Activated CD8-positive, alpha-beta memory T cell treated with anti-CD3 and anti-CD28 coated beads for 4 hours (primary cell): Measurements from ENCODE around the gene STK11.

Source experiments
- DNase-seq, 2 donors: peaks; one replicate each; pipeline ENCODE4 v3.0.0-alpha.2; 2020; ENCODE audit warnings: low read depth in 2 of 2

Gene STK11

DNA sequence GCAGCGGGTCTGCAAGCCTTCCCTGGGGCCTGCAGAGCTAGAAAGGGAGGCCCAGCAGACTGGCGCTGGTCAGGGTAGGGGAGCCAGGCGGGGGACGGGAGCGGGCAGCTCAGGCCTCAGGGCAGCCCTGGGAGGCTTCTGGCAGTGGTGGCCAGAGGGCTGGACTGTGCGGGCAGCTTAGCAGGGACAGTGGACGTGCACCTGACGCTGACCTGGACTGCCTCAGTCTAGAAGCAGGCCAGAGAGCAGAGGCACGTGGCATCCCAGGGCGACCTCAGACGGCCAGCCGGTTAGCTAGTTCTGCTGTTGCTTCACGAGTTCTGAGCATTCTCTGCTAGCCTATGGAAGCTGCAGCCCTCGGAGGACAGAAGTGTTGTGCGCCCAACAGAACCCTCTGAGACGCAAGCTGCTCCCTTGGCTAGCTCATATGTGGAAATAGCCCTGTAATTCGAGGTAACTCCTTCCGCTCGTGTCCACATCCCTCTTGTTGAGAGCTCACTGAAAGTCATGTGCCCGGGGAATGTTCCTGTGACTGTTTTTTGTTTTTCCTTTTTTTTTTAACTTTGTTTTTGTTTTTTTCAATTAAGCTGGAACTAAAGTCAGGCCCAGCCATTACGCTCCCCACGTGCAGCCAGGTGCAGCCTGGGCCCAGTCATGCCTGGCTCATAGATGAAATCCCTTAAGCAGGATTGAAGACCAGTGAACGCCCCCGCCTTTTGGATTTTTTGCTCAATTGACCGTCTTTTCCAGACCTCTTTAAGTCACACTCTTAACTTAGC lies 67.9 kb downstream of the STK11 start:
- DNase-seq = no peak

DNA sequence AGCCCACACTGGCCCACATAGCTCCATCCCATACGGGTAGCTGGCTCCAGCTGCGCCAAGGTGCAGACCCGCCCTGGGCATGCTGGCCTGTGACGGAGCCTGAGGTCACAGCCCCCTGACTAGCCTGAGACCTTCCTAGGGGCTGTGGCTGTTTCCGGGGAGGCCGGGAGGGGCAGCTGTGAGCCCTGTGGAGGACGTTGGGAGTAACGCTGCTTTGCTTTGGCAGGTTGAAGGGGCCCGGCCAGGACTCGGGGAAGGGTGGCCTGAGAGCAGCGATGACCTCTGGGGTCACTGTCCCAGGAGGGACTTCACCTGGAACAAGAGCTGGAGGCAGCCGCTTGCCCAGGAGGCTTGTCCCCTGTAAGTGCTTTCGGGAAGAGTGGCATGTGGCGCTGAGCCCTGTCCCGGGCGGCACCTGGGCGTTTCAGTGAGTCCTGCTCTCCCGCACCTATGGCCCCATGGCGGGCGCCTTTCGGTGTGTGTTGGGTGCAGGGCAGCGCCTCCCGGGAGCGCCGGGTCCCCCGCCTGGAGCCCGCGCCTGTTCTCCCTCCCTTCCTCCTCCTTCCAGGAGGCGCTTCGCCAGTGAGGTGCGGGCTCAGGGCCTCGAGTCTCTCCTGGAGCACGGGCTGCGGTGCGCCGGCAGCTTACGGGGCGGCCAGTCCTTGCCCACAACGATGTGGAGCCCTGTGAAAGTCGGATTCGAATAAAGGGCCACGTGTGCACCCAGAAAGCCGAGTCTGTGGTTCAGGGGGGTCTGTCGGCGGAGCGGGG lies 68.7 kb downstream of the STK11 start:
- no peak for DNase-seq

DNA sequence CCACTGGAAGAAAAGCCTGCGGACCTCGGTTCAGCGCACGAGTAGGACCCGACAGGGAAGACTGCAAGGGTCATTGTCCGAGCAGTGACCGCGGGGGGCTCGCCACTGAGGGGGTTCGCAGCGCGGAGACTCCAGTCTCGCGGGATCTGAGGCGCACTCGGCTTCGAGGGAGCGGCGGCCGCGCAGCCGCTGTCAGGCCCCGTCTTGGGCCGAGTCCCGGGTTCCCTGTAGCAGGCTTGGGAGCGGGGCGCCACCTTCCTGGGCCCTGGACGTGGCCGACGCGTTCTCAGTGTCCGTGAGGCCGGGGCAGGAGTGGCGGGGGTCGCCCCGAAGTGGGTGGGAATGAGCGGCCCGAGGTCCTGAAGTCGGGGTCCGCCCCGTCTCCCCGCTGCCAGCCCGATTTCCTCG lies 69.3 kb downstream of the STK11 start:
- DNase-seq = no peak

DNA sequence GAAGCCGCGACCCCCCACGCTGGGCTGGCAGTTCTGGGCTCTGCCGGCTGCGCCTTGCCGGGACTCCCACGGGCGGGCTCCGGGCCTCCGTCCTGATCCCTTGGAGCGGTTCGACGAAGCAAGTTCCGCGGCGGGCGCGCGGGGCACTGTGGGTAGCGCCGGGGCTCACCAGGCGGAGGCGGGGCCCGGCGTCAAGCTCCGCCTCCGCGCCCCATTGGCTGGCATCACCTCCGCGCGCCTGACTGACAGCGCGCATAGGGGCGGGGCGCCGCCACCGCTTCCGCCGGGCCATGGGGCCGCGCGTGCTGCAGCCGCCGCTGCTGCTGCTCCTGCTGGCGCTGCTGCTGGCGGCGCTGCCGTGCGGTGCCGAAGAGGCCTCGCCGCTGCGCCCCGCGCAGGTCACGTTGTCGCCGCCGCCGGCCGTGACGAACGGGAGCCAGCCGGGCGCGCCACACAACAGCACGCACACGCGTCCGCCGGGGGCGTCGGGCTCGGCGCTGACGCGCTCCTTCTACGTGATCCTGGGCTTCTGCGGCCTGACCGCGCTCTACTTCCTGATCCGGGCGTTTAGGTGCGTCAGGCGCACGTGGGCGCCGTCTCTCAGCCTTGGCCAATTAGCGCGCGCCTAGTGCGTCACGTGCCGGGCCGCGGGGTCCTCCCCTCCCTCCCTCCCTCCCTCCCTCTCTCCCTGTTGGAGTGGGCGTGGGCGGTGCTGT lies 69.8 kb downstream of the STK11 start, which contains the start of gene FAM174C:
TSS of gene FAM174C (plus strand) at position 271 of the 716 bp plus-strand sequence. CDS start at position 291, 20 bp downstream.
- peak; percentile 93 to 97 for DNase-seq

DNA sequence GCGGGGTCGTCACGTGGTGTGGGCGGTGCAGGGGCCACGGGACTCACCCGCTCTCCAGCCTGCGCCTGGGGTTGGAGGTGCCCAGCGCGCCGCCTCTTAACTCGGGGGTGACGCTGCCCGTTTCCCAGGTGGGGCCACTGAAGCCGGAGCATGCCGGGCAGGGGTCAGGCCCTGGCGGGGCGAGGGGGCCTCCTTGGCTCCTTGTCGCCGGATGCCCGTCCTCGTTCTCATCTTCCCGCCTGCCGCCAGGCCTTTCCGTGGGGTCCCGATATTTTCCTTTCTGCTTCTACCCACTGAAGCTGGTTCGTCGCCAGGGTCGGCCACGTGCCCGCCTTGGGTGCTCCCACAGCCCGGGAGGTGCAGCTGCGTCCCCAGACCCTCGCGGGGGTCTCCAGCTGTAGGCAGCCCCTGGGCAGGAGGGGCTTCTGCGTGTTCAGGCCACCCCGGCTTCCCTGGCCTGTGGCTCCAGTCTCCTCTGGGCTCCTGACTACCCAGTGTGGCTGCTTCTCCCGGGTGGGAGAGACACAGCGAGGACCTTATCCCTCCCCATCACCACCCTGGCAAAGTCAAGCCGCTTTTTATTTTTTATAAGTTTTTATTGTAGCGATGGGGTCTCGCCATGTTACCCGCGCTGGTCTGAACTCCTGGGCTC lies 70.5 kb downstream of the STK11 start:
- no peak for DNase-seq

DNA sequence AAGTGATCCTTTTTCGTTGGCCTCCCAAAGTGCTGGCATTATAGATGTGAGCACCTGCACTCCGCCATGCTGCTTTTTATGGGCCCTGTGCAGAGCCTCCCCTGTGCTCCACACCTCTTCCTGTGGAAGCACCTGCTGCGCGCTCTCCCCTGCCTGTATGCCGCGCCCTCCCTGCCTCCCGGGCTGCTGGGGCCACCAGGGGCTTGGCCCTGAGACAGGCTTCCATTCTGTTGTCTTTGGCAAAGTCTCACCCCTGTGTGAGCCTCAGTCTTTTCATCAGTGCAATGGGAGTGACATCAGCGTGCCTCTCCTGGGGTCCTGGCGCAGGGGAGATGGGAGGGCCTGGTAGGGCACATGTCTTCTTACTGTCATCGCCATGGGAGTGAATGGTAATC lies 71.0 kb downstream of the STK11 start:
- no peak for DNase-seq

DNA sequence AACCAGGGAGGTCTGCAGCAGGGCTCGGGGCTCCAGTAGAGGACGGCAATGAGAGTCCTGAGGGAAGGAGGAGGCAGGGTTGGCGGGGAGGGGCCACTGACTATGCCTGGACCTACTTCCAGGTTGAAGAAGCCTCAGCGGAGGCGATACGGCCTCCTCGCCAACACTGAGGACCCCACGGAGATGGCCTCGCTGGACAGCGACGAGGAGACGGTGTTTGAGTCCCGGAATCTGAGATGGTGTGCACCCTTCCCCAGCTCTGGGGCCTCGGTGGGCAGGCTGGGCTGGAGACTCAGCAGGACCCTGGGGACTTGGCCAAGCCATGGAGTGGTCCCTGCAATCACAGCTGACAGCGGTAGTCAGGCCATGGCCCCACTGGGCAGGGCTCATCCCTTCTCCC lies 71.5 kb downstream of the STK11 start:
- DNase-seq = no peak
